ENCODE measurements around the gene CELF2. TPM values are rescaled to one million over a fixed set of nuclear protein-coding genes. Genes with fewer than 3 reads are reported as not detected.
A peak's percentile ranks its signal among the peaks of the same experiment; 100 is the strongest.

CELF2 gene
- total RNA-seq, 1 donor from 2014 or later, result 14.4 TPM

DNA sequence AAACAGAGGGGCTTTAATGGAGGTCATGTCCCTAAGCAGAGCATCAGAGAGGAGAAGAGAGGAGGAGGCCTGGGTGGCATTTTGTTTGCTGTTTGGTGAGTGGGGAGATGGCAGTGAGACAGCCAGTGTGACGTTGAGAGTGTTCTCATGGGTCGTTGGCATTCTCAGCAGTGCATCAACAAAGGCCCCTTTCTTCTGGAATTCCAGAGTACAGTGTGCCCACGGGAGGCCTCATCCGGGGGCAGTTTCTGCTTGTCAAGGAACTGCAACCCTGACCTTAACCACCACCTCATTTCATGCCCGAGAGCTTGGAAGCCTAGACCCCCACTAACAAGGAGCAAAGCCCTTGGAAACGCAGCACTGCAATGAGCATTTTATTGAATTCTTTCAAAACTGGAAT, 92.9 kb downstream of the CELF2 start:
- H3K36me3 Mint-ChIP-seq, result no peaks in the 10 kb centered on the region

GRCh38 chr10:11111490-11111889, 93.8 kb downstream of the CELF2 start:
- Mint-ChIP-seq H3K4me3 (no peak overlapping the region), H3K4me1 (ENCODE audit: unreplicated experiment) (no peaks in the 10 kb centered on the region), H3K27me3 (peaks cover 46% of the 10 kb centered on the region), H3K36me3 (no peaks in the 10 kb centered on the region), H3K27ac (no peak overlapping the region), H3K9me3 (peaks cover 4% of the 10 kb centered on the region)
- TF ChIP-seq CTCF (conservative IDR thresholded peaks at IDR 0.05), result no peak
- no peak for DNase-seq (ENCODE audit: extremely low spot score, unreplicated experiment)

More for the DNA sequence above, 92.9 kb downstream of the CELF2 start:
- Mint-ChIP-seq H3K9me3 (peaks cover 4% of the 10 kb centered on the region), H3K4me1 (ENCODE audit: unreplicated experiment) (no peaks in the 10 kb centered on the region), H3K4me3 (no peak overlapping the region), H3K27me3 (peaks cover 43% of the 10 kb centered on the region), H3K27ac (no peak overlapping the region)
- no peak for TF ChIP-seq CTCF (conservative IDR thresholded peaks at IDR 0.05)
- DNase-seq (ENCODE audit: extremely low spot score, unreplicated experiment), result no peak

GRCh38 chr10:11112718-11113117, 95.0 kb downstream of the CELF2 start:
- Mint-ChIP-seq H3K4me3 (no peak overlapping the region), H3K4me1 (ENCODE audit: unreplicated experiment) (no peaks in the 10 kb centered on the region), H3K27me3 (peaks cover 47% of the 10 kb centered on the region), H3K36me3 (no peaks in the 10 kb centered on the region), H3K27ac (no peak overlapping the region), H3K9me3 (peaks cover 4% of the 10 kb centered on the region)
- TF ChIP-seq CTCF (conservative IDR thresholded peaks at IDR 0.05), result no peak
- DNase-seq (ENCODE audit: extremely low spot score, unreplicated experiment), result no peak

- Mint-ChIP-seq H3K4me1 (ENCODE audit: unreplicated experiment) (no peaks in the 10 kb centered on the region), H3K4me3 (no peak overlapping the region), H3K27me3 (peaks cover 45% of the 10 kb centered on the region), H3K9me3 (peaks cover 4% of the 10 kb centered on the region), H3K36me3 (no peaks in the 10 kb centered on the region), H3K27ac (no peak overlapping the region)
- no peak for DNase-seq (ENCODE audit: extremely low spot score, unreplicated experiment)
- TF ChIP-seq CTCF (conservative IDR thresholded peaks at IDR 0.05), result peak; percentile 50
These were observed 95.5 kb downstream of the CELF2 start for GRCh38 chr10:11113156-11113555.

DNA sequence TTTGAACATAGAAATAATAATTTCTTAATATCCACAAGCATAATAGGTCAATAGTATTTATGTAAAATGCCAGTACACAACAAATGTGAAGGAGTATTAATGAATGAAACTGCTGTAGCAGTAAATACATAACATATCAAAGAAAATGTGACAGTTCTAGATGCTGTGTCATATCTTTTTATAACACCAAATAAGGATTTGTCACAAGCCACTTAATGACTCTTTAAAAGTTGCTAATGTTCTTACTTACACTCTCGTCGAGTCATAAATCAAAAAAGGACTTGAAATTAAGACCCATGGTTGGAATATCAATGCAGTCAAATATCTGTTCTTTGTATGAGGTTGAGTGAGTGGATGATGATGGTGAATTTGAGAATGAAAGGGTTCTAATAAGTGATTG, 96.6 kb downstream of the CELF2 start:
- no peaks in the 10 kb centered on the region for H3K9me3 Mint-ChIP-seq
- peaks cover 37% of the 10 kb centered on the region for H3K27me3 Mint-ChIP-seq
- no peak for DNase-seq (ENCODE audit: extremely low spot score, unreplicated experiment)
- H3K4me1 Mint-ChIP-seq (ENCODE audit: unreplicated experiment), result no peaks in the 10 kb centered on the region
- H3K36me3 Mint-ChIP-seq, result no peaks in the 10 kb centered on the region
- no peak overlapping the region for H3K27ac Mint-ChIP-seq
- no peak overlapping the region for H3K4me3 Mint-ChIP-seq
- TF ChIP-seq CTCF (conservative IDR thresholded peaks at IDR 0.05), result no peak

DNA sequence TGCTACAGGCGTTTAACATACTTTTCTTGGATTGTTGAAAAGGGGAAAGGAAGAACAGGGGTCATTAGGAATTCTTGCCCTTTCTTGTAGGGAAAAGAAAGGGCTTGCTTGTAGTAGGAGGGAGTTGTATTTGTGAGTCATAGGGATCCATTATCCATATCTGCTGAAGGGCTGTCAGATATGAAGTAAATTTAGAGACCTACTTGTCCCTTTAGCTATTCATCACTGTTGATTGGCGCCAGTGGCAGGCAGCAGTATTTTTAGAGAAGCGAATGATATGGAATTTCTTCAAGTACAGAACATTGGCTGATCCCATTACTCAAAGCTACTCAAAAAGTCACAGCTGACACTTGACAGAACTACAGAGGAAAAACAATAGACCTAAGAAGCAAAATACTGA, 97.7 kb downstream of the CELF2 start:
- H3K9me3 Mint-ChIP-seq, result no peaks in the 10 kb centered on the region
- TF ChIP-seq CTCF (conservative IDR thresholded peaks at IDR 0.05), result no peak
- DNase-seq (ENCODE audit: extremely low spot score, unreplicated experiment), result no peak
- peaks cover 40% of the 10 kb centered on the region for H3K27me3 Mint-ChIP-seq
- H3K4me1 Mint-ChIP-seq (ENCODE audit: unreplicated experiment), result no peaks in the 10 kb centered on the region
- H3K36me3 Mint-ChIP-seq, result no peaks in the 10 kb centered on the region
- no peak overlapping the region for H3K4me3 Mint-ChIP-seq
- no peak overlapping the region for H3K27ac Mint-ChIP-seq

Measured in type B pancreatic cell (in vitro differentiated cells).